H9 (cell line): ENCODE measurements around the gene EPHB3. TPM values are rescaled to one million over a fixed set of nuclear protein-coding genes. Genes with fewer than 3 reads are reported as not detected.

Experiments used
- DNase-seq: peaks from one replicate; pipeline ENCODE4 v3.0.0-alpha.2; 2017
- H2AFZ ChIP-seq: one replicate; pipeline ENCODE4 v1.6.1; 2013; ENCODE audit warnings: mild to moderate bottlenecking, low read length, control low read depth, moderate library complexity
- H2AK5ac ChIP-seq: 2 replicates; pipeline ENCODE4 v1.6.1; 2013; ENCODE audit warnings: low read length, control low read depth, mixed read lengths; ENCODE audit not compliant: insufficient read length
- H2BK120ac ChIP-seq: one replicate; pipeline ENCODE4 v1.6.1; 2013; ENCODE audit warnings: low read depth, mild to moderate bottlenecking, low read length, control low read depth, inconsistent platforms; ENCODE audit not compliant: poor library complexity, severe bottlenecking
- H2BK12ac ChIP-seq: 2 replicates; pipeline ENCODE4 v1.6.1; 2013; ENCODE audit warnings: low read length, control low read depth, mixed read lengths, low read depth; ENCODE audit not compliant: insufficient read length
- H2BK15ac ChIP-seq: 2 replicates; pipeline ENCODE4 v1.6.1; 2013; ENCODE audit warnings: low read depth, low read length, control low read depth
- H2BK20ac ChIP-seq: one replicate; pipeline ENCODE4 v1.6.1; 2013; ENCODE audit warnings: low read depth, mild to moderate bottlenecking, low read length, control low read depth, inconsistent platforms; ENCODE audit not compliant: poor library complexity, severe bottlenecking
- H2BK5ac ChIP-seq: 2 replicates; pipeline ENCODE4 v1.6.1; 2013; ENCODE audit warnings: low read length, control low read depth, mixed read lengths; ENCODE audit not compliant: insufficient read length
- H3K14ac ChIP-seq: 2 replicates; pipeline ENCODE4 v1.6.1; 2013; ENCODE audit warnings: low read length, control low read depth; ENCODE audit not compliant: insufficient read depth
- H3K18ac ChIP-seq: 2 replicates; pipeline ENCODE4 v1.6.1; 2013; ENCODE audit warnings: low read depth, mild to moderate bottlenecking, mixed read lengths, low read length, control low read depth; ENCODE audit not compliant: insufficient read length
- H3K23ac ChIP-seq: 2 replicates; pipeline ENCODE4 v1.6.1; 2013; ENCODE audit warnings: low read length, control low read depth, mixed read lengths, low read depth; ENCODE audit not compliant: insufficient read length
- H3K23me2 ChIP-seq: 2 replicates; pipeline ENCODE4 v1.6.1; 2013; ENCODE audit warnings: low read depth, mild to moderate bottlenecking, mixed read lengths, low read length, control low read depth; ENCODE audit not compliant: insufficient read length, poor library complexity, severe bottlenecking
- H3K27ac ChIP-seq: 2 replicates; pipeline ENCODE4 v1.5.1; 2013; ENCODE audit warnings: low read length, control low read depth, mixed read lengths, low read depth; ENCODE audit not compliant: insufficient read length
- H3K27me3 ChIP-seq: 2 replicates; pipeline ENCODE4 v1.6.1; 2013; ENCODE audit warnings: low read length, control low read depth, inconsistent platforms; ENCODE audit not compliant: insufficient read depth
- H3K4ac ChIP-seq: 2 replicates; pipeline ENCODE4 v1.6.1; 2013; ENCODE audit warnings: low read depth, mild to moderate bottlenecking, control low read depth, inconsistent platforms, low read length, moderate library complexity
- H3K4me1 ChIP-seq: 2 replicates; pipeline ENCODE4 v1.6.1; 2013; ENCODE audit warnings: low read length, control low read depth, inconsistent platforms; ENCODE audit not compliant: insufficient read depth
- H3K4me2 ChIP-seq: 2 replicates; pipeline ENCODE4 v1.6.1; 2013; ENCODE audit warnings: low read length, control low read depth, mixed read lengths; ENCODE audit not compliant: insufficient read length, insufficient read depth
- H3K56ac ChIP-seq: 2 replicates; pipeline ENCODE4 v1.6.1; 2013; ENCODE audit warnings: low read depth, mild to moderate bottlenecking, mixed read lengths, low read length, control low read depth; ENCODE audit not compliant: insufficient read length
- H3K79me1 ChIP-seq: 2 replicates; pipeline ENCODE4 v1.6.1; 2013; ENCODE audit warnings: low read depth, mild to moderate bottlenecking, moderate library complexity, low read length, control low read depth, inconsistent platforms; ENCODE audit not compliant: insufficient read depth, poor library complexity, severe bottlenecking
- H3K79me2 ChIP-seq: 2 replicates; pipeline ENCODE4 v1.6.1; 2013; ENCODE audit warnings: low read length, control low read depth, inconsistent platforms; ENCODE audit not compliant: insufficient read depth
- H3K9ac ChIP-seq: 2 replicates; pipeline ENCODE4 v1.6.1; 2013; ENCODE audit warnings: low read length, control low read depth, mixed read lengths; ENCODE audit not compliant: insufficient read length; ENCODE audit errors: extremely low read depth
- H3K9me3 ChIP-seq: one replicate; pipeline ENCODE4 v1.6.1; 2013; ENCODE audit warnings: low read depth, low read length, inconsistent platforms; ENCODE audit not compliant: control insufficient read depth
- H3T11ph ChIP-seq: one replicate; pipeline ENCODE4 v1.6.1; 2013; ENCODE audit warnings: mild to moderate bottlenecking, low read length, control low read depth, inconsistent platforms
- H4K20me1 ChIP-seq: one replicate; pipeline ENCODE4 v1.6.1; 2013; ENCODE audit not compliant: control insufficient read depth, insufficient read length, insufficient read depth
- H4K5ac ChIP-seq: 2 replicates; pipeline ENCODE4 v1.6.1; 2013; ENCODE audit warnings: low read depth, mild to moderate bottlenecking, mixed read lengths, low read length, control low read depth; ENCODE audit not compliant: insufficient read length
- H4K8ac ChIP-seq: replicated peaks from 2 replicates; pipeline ENCODE4 v1.6.1; 2013; ENCODE audit warnings: low read length, control low read depth, mixed read lengths, low read depth; ENCODE audit not compliant: insufficient read length
- H4K91ac ChIP-seq: 2 replicates; pipeline ENCODE4 v1.6.1; 2013; ENCODE audit warnings: low read depth, mild to moderate bottlenecking, moderate library complexity, mixed read lengths, low read length, control low read depth; ENCODE audit not compliant: insufficient read length
- H3K27ac Mint-ChIP-seq, 3 experiments: 2 replicates in 2 of 3; 3 replicates in 1 of 3; pipeline ENCODE4 v1.8.0; 2020 to 2021; ENCODE audit warnings: mixed read lengths in 3 of 3, mild to moderate bottlenecking in 1 of 3, moderate library complexity in 1 of 3
- H3K27me3 Mint-ChIP-seq: 2 replicates; pipeline ENCODE4 v1.8.0; 2021; ENCODE audit warnings: low read depth, mild to moderate bottlenecking, moderate library complexity, mixed read lengths
- H3K36me3 Mint-ChIP-seq, 3 experiments: 2 replicates in 2 of 3; 3 replicates in 1 of 3; pipeline ENCODE4 v1.8.0; 2020 to 2021; ENCODE audit warnings: low read depth in 3 of 3, mixed read lengths in 3 of 3; ENCODE audit not compliant: insufficient read depth in 1 of 3
- H3K4me1 Mint-ChIP-seq, 2 experiments: 2 replicates each; pipeline ENCODE4 v1.8.0; 2020; ENCODE audit warnings: mixed read lengths in 2 of 2
- H3K4me3 Mint-ChIP-seq, 2 experiments: 2 replicates in 1 of 2; 3 replicates in 1 of 2; pipeline ENCODE4 v1.8.0; 2020 to 2021; ENCODE audit warnings: mild to moderate bottlenecking in 2 of 2, mixed read lengths in 2 of 2, moderate library complexity in 1 of 2
- H3K9me3 Mint-ChIP-seq, 2 experiments: 2 replicates in 1 of 2; 3 replicates in 1 of 2; pipeline ENCODE4 v1.8.0; 2020; ENCODE audit warnings: mild to moderate bottlenecking in 2 of 2, mixed read lengths in 2 of 2, moderate library complexity in 1 of 2
- WGBS: extraction: QIAGEN DNeasy Blood & Tissue Kit; methylation state at CpG from one replicate; pipeline ENCODE4 v1.1.7; 2013; ENCODE audit warnings: missing lambda C conversion rate, low lambda C conversion rate, mixed read lengths; ENCODE audit not compliant: insufficient read length; ENCODE audit errors: extremely low coverage; 5-methylcytosine and 5-hydroxymethylcytosine counted together
- total RNA-seq: library from RNA; stranded (reverse); gene quantifications from 2 replicates; pipeline ENCODE4 v1.2.1, GENCODE V29; 2021
- TF ChIP-seq, protein P1 (sequence below): fragments of 200-600 bp; sonication (generic); conservative IDR thresholded peaks from 3 replicates; pipeline ENCODE4 v1.8.0; 2021; ENCODE audit warnings: antibody characterized with exemption, mild to moderate bottlenecking

EPHB3 gene
- total RNA-seq, 1 experiment from 2014 or later = 1.0 TPM

GRCh38 chr3:184630861-184631471 lies 69.4 kb downstream of the EPHB3 start:
- Histone ChIP-seq H3K4ac (no peak overlapping the region), H3K23me2 (no peaks in the 10 kb centered on the region), H4K91ac (no peak overlapping the region), H3K79me2 (no peaks in the 10 kb centered on the region), H3K4me1 (peaks cover 2% of the 10 kb centered on the region; the same call in 1 of the 2 replicates), H2AFZ (no peak overlapping the region), H2BK5ac (no peak overlapping the region), H3K27ac (no peak overlapping the region), H4K20me1 (no peaks in the 10 kb centered on the region), H4K8ac (no peak overlapping the region), H3K14ac (no peak overlapping the region; the same call in 1 of the 2 replicates), H2BK120ac (no peak overlapping the region), H4K5ac (no peak overlapping the region), H3K9ac (no peak overlapping the region), H2AK5ac (no peak overlapping the region), H3K23ac (no peak overlapping the region), H2BK20ac (no peak overlapping the region), H3K79me1 (no peaks in the 10 kb centered on the region), H2BK15ac (no peak overlapping the region), H3K4me2 (no peak overlapping the region), H3K56ac (no peak overlapping the region), H2BK12ac (no peak overlapping the region), H3T11ph (no peak overlapping the region), H3K27me3 (peaks cover 2% of the 10 kb centered on the region; the same call in 1 of the 2 replicates), H3K9me3 (no peaks in the 10 kb centered on the region), H3K18ac (no peak overlapping the region)
- no CpG with 5 or more reads among the region's 15 CpGs for WGBS
- Mint-ChIP-seq H3K4me1 (peaks cover 45 to 76% of the 10 kb centered on the region in 2 experiments), H3K36me3 (peaks cover 0 to 1% (median 0%) of the 10 kb centered on the region in 3 experiments; a peak in 1 of 7 replicates), H3K27me3 (peaks cover 15% of the 10 kb centered on the region), H3K27ac (no peak overlapping the region), H3K4me3 (no peak overlapping the region), H3K9me3 (no peaks in the 10 kb centered on the region; a peak in 2 of 5 replicates)
- TF ChIP-seq, protein P1, sequence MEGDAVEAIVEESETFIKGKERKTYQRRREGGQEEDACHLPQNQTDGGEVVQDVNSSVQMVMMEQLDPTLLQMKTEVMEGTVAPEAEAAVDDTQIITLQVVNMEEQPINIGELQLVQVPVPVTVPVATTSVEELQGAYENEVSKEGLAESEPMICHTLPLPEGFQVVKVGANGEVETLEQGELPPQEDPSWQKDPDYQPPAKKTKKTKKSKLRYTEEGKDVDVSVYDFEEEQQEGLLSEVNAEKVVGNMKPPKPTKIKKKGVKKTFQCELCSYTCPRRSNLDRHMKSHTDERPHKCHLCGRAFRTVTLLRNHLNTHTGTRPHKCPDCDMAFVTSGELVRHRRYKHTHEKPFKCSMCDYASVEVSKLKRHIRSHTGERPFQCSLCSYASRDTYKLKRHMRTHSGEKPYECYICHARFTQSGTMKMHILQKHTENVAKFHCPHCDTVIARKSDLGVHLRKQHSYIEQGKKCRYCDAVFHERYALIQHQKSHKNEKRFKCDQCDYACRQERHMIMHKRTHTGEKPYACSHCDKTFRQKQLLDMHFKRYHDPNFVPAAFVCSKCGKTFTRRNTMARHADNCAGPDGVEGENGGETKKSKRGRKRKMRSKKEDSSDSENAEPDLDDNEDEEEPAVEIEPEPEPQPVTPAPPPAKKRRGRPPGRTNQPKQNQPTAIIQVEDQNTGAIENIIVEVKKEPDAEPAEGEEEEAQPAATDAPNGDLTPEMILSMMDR = no peak
- DNase-seq = no peak
